Stimulated activated CD8-positive, alpha-beta memory T cell treated with anti-CD3 and anti-CD28 coated beads, Interleukin-15, amount 100 ng/mL, for 4 hours (primary cell): ENCODE data around the gene STK32C.

Experiments
- DNase-seq, 2 donors: peaks; one replicate each; pipeline ENCODE4 v3.0.0-alpha.2; 2020; ENCODE audit warnings: low read depth in 2 of 2

STK32C gene

GRCh38 chr10:132199268-132199853, 108.4 kb downstream of the STK32C start:
- DNase-seq = no peak

GRCh38 chr10:132198381-132199181, 109.2 kb downstream of the STK32C start:
- DNase-seq = no peak

- DNase-seq = no peak
Measured at GRCh38 chr10:132198068-132198370, 109.7 kb downstream of the STK32C start.

- no peak for DNase-seq
Measured at GRCh38 chr10:132197271-132198067, 110.3 kb downstream of the STK32C start.

GRCh38 chr10:132196178-132197113, 111.3 kb downstream of the STK32C start:
- DNase-seq = no peak

- no peak for DNase-seq
Measured at GRCh38 chr10:132195366-132196075, 112.2 kb downstream of the STK32C start.

- DNase-seq = no peak
Measured at GRCh38 chr10:132194726-132195125, 113.0 kb downstream of the STK32C start.

GRCh38 chr10:132193907-132194552, 113.7 kb downstream of the STK32C start:
- DNase-seq = no peak

- no peak for DNase-seq
Measured at GRCh38 chr10:132192991-132193665, 114.6 kb downstream of the STK32C start.

- DNase-seq = no peak
Measured at GRCh38 chr10:132192076-132192975, 115.4 kb downstream of the STK32C start.

GRCh38 chr10:132189810-132190422, 117.8 kb downstream of the STK32C start:
- DNase-seq = no peak

- no peak for DNase-seq
Measured at GRCh38 chr10:132189016-132189415, 118.7 kb downstream of the STK32C start.

GRCh38 chr10:132188331-132188730, 119.4 kb downstream of the STK32C start:
- no peak for DNase-seq

GRCh38 chr10:132187430-132188138, 120.2 kb downstream of the STK32C start:
- no peak for DNase-seq

GRCh38 chr10:132186488-132187429, 121.0 kb downstream of the STK32C start, which contains the start of gene DPYSL4:
Gene DPYSL4, plus strand, starts transcription at chr10:132186948. Its CDS starts 116 bp downstream, at chr10:132187064.
- no peak for DNase-seq
